AG04450 (cell line): Measurements from ENCODE around the gene MTRFR. TPM values are rescaled to one million over a fixed set of nuclear protein-coding genes. Genes with fewer than 3 reads are reported as not detected.
"Not testable (repeated sequence)": the region's sequence is repeated elsewhere in the genome, so short reads cannot be mapped to it uniquely, and the experiment has no call there.

Source experiments
- CTCF ChIA-PET: fragments of 300-600, 350-600 bp; formaldehyde crosslinking; extraction: SDS; loops from one replicate; lab custom pipeline; 2022; ENCODE audit warnings: antibody characterized with exemption, inconsistent platforms; lab: Charles Lee
- POLR2A ChIA-PET: fragments of 350-600 bp; formaldehyde crosslinking; extraction: SDS; loops from one replicate; lab custom pipeline; 2021; ENCODE audit warnings: antibody characterized with exemption, inconsistent platforms; lab: Yijun Ruan, JAX
- DNase-seq: peaks from one replicate; pipeline ENCODE4 v3.0.0-alpha.2; 2011; ENCODE audit warnings: low read depth, low spot score
- H3K27ac ChIP-seq: one replicate; pipeline ENCODE4 v1.5.1; 2012; ENCODE audit warnings: low read depth, low read length, control low read depth
- H3K27me3 ChIP-seq: one replicate; pipeline ENCODE4 v1.6.0; 2012; ENCODE audit warnings: low read length; ENCODE audit not compliant: control insufficient read depth, insufficient read depth
- H3K4me3 ChIP-seq: 2 replicates; pipeline ENCODE4 v1.5.1; 2011; ENCODE audit warnings: mild to moderate bottlenecking, low read depth, low read length, control low read depth
- H3K9me3 ChIP-seq: 2 replicates; pipeline ENCODE4 v1.5.1; 2012; ENCODE audit warnings: low read length; ENCODE audit not compliant: control insufficient read depth, insufficient read depth
- CTCF ChIP-seq: IDR thresholded peaks from 2 replicates; pipeline ENCODE4 v1.5.1; 2011; ENCODE audit warnings: low read depth, low read length, control low read depth, inconsistent platforms
- polyA minus RNA-seq: library from RNA; depleted of rRNA, polyadenylated mRNA; stranded (reverse); fragments of >200 nt; gene quantifications from 2 replicates; pipeline ENCODE4 v1.2.3, GENCODE V29; 2011; rRNA and poly(A)+ RNA removed
- polyA plus RNA-seq: library from polyadenylated mRNA; depleted of rRNA; stranded (reverse); fragments of >200 nt; gene quantifications from 2 replicates; pipeline ENCODE4 v1.2.3, GENCODE V29; 2011; rRNA removed

The MTRFR gene
- polyA plus RNA-seq = 9.4 TPM in 2 replicates
- 14.3 and 17.3 TPM in 2 replicates for polyA minus RNA-seq

GRCh38 chr12:123232807-123233504 is at the start of gene MTRFR, which contains the start of gene MPHOSPH9:
MTRFR (plus strand) TSS chr12:123233436; CDS start chr12:123253675, 20,239 bp downstream.
MPHOSPH9 (minus strand) TSS chr12:123233141; CDS start chr12:123230364, 2,777 bp downstream.
- H3K27me3 ChIP-seq = no peaks in the 10 kb centered on the region
- POLR2A ChIA-PET = interaction anchor here (0.6 to 2.5 kb wide), 49 partner anchors 9 to 479 kb away, joined by 3 to 56 read pairs (median 4); partner anchors contain the start of genes ABCB9, ARL6IP4, ATP6V0A2 and DDX55
- H3K9me3 ChIP-seq = no peaks in the 10 kb centered on the region; the same call in 1 of the 2 replicates
- H3K27ac ChIP-seq = peak within 1 kb of the TSS; percentile 76
- DNase-seq = peak; percentile 99
- peak within 1 kb of the TSS; percentile 99 for H3K4me3 ChIP-seq
- CTCF ChIA-PET = interaction anchor here (0.7 to 3.0 kb wide), 4 partner anchors 72 to 228 kb away, joined by 3 to 25 read pairs (median 7); no protein-coding TSS in a partner anchor
- TF ChIP-seq CTCF = no peak

- TF ChIP-seq CTCF = no peak
- Histone ChIP-seq H3K27me3 (no peaks in the 10 kb centered on the region), H3K27ac (no peak overlapping the region), H3K9me3 (no peaks in the 10 kb centered on the region), H3K4me3 (no peak overlapping the region)
- CTCF ChIA-PET = no interaction called here
- POLR2A ChIA-PET = interaction anchor here (0.6 kb wide), 1 partner anchor 19 kb away, joined by 3 read pairs; no protein-coding TSS in a partner anchor
- no peak for DNase-seq
These were observed 45.6 kb upstream of the MTRFR start for GRCh38 chr12:123187637-123188036.

- no peaks in the 10 kb centered on the region for H3K9me3 ChIP-seq
- DNase-seq = no peak
- no peak for TF ChIP-seq CTCF
- ChIA-PET CTCF (interaction anchor here (0.7 kb wide), 1 partner anchor 139 kb away, joined by 3 read pairs; no protein-coding TSS in a partner anchor), POLR2A (interaction anchor here (0.6 to 0.7 kb wide), 2 partner anchors 16 to 33 kb away, joined by 3 to 4 read pairs; partner anchors contain the start of genes MPHOSPH9 and MTRFR)
- no peaks in the 10 kb centered on the region for H3K27me3 ChIP-seq
- H3K27ac ChIP-seq = no peak overlapping the region
- no peak overlapping the region for H3K4me3 ChIP-seq
These were observed 33.3 kb upstream of the MTRFR start for GRCh38 chr12:123199936-123200335.

GRCh38 chr12:123200414-123200813 is 32.8 kb upstream of the MTRFR start:
- H3K27ac ChIP-seq = no peak overlapping the region
- CTCF ChIA-PET = no interaction called here
- no peaks in the 10 kb centered on the region for H3K27me3 ChIP-seq
- H3K4me3 ChIP-seq = no peak overlapping the region
- H3K9me3 ChIP-seq = no peaks in the 10 kb centered on the region
- POLR2A ChIA-PET = interaction anchor here (0.6 to 0.7 kb wide), 2 partner anchors 16 to 32 kb away, joined by 3 to 4 read pairs; partner anchors contain the start of genes MPHOSPH9 and MTRFR
- no peak for DNase-seq
- TF ChIP-seq CTCF = no peak

GRCh38 chr12:123206794-123207193 is 26.4 kb upstream of the MTRFR start:
- POLR2A ChIA-PET = interaction anchor here (1.3 kb wide), 1 partner anchor 26 kb away, joined by 3 read pairs; no protein-coding TSS in a partner anchor
- H3K9me3 ChIP-seq, H3K4me3 ChIP-seq, H3K27me3 ChIP-seq, CTCF ChIA-PET, H3K27ac ChIP-seq: not testable (repeated sequence)
- peak; percentile 1 for DNase-seq

- H3K4me3 ChIP-seq, DNase-seq, CTCF ChIA-PET, POLR2A ChIA-PET, H3K9me3 ChIP-seq, H3K27ac ChIP-seq, H3K27me3 ChIP-seq: not testable (repeated sequence)
These were observed 25.4 kb upstream of the MTRFR start for GRCh38 chr12:123207815-123208214.
